ENCODE results near the gene APIP. TPM values are rescaled to one million over a fixed set of nuclear protein-coding genes. Genes with fewer than 3 reads are reported as not detected.

The APIP gene
- polyA plus RNA-seq, 1 donor (not counting 4 experiments of a cell fraction or from before 2014, with no cell fraction given) = 10.9 TPM

- no peaks in the 10 kb centered on the region for H3K9me3 ChIP-seq (ENCODE audit: control insufficient read depth, low read depth, low read length)
- H3K4me1 ChIP-seq (ENCODE audit: control insufficient read depth, extremely low read depth, insufficient read depth, low read length) = peaks cover 4% of the 10 kb centered on the region
- DNase-seq (ENCODE audit: low read depth, low spot score) (no peak), FAIRE-seq (no peak)
- H3K36me3 ChIP-seq (ENCODE audit: control insufficient read depth in 2 of 2, extremely low read depth in 1 of 2, insufficient read depth in 2 of 2, low read length in 2 of 2) = no peaks in the 10 kb centered on the region
- no peaks in the 10 kb centered on the region for H4K20me1 ChIP-seq (ENCODE audit: control insufficient read depth, extremely low read depth, insufficient read depth, low read length)
- H3K9me1 ChIP-seq (ENCODE audit: control insufficient read depth, extremely low read depth, insufficient read depth, low read length) = no peaks in the 10 kb centered on the region
- H3K4me2 ChIP-seq (ENCODE audit: control insufficient read depth, extremely low read depth, insufficient read depth, low read depth, low read length) = no peak overlapping the region
- H3K27me3 ChIP-seq (ENCODE audit: control insufficient read depth, extremely low read depth, insufficient read depth, low read length) = no peaks in the 10 kb centered on the region
- H3K27ac ChIP-seq (ENCODE audit: control insufficient read depth, insufficient read depth, low read length) = no peak overlapping the region
- TF ChIP-seq EZH2 (IDR thresholded peaks at IDR 0.05; ENCODE audit: low read length) = no peak
- TF ChIP-seq CTCF (optimal IDR thresholded peaks at IDR 0.05 in 1 of 3, IDR thresholded peaks at IDR 0.05 in 1 of 3, conservative IDR thresholded peaks at IDR 0.05 in 1 of 3; ENCODE audit: extremely low read depth in 1 of 3, insufficient read depth in 2 of 3, low read length in 3 of 3) = no peak
- H3K79me2 ChIP-seq (ENCODE audit: control insufficient read depth, insufficient read depth, low read length) = no peaks in the 10 kb centered on the region
- H3K9ac ChIP-seq (ENCODE audit: control insufficient read depth, extremely low read depth, insufficient read depth, low read length) = no peak overlapping the region
- H2AFZ ChIP-seq (ENCODE audit: control insufficient read depth, low read length) = no peak overlapping the region
- no peak overlapping the region for H3K4me3 ChIP-seq (ENCODE audit: control insufficient read depth in 2 of 3, extremely low read depth in 1 of 3, insufficient read depth in 2 of 3, low read depth in 1 of 3, low read length in 3 of 3)
- dilution Hi-C loops (cut with MboI; ENCODE audit: extremely low pct_ligation_motif_present, low sequenced_read_pairs) = no loop called here
These were observed 69.7 kb downstream of the APIP start for GRCh38 chr11:34846467-34846866.

GRCh38 chr11:34844463-34845112 lies 71.6 kb downstream of the APIP start:
- H3K4me2 ChIP-seq (ENCODE audit: control insufficient read depth, extremely low read depth, insufficient read depth, low read depth, low read length) = no peak overlapping the region
- no peaks in the 10 kb centered on the region for H3K9me1 ChIP-seq (ENCODE audit: control insufficient read depth, extremely low read depth, insufficient read depth, low read length)
- H3K9ac ChIP-seq (ENCODE audit: control insufficient read depth, extremely low read depth, insufficient read depth, low read length) = no peak overlapping the region
- H3K9me3 ChIP-seq (ENCODE audit: control insufficient read depth, low read depth, low read length) = no peaks in the 10 kb centered on the region
- H3K4me3 ChIP-seq (ENCODE audit: control insufficient read depth in 2 of 3, extremely low read depth in 1 of 3, insufficient read depth in 2 of 3, low read depth in 1 of 3, low read length in 3 of 3) = no peak overlapping the region
- FAIRE-seq (no peak), DNase-seq (ENCODE audit: low read depth, low spot score) (no peak)
- no peak overlapping the region for H3K27ac ChIP-seq (ENCODE audit: control insufficient read depth, insufficient read depth, low read length)
- dilution Hi-C loops (cut with MboI; ENCODE audit: extremely low pct_ligation_motif_present, low sequenced_read_pairs) = no loop called here
- H3K27me3 ChIP-seq (ENCODE audit: control insufficient read depth, extremely low read depth, insufficient read depth, low read length) = no peaks in the 10 kb centered on the region
- no peak overlapping the region for H2AFZ ChIP-seq (ENCODE audit: control insufficient read depth, low read length)
- TF ChIP-seq EZH2 (IDR thresholded peaks at IDR 0.05; ENCODE audit: low read length) (no peak), CTCF (optimal IDR thresholded peaks at IDR 0.05 in 1 of 3, IDR thresholded peaks at IDR 0.05 in 1 of 3, conservative IDR thresholded peaks at IDR 0.05 in 1 of 3; ENCODE audit: extremely low read depth in 1 of 3, insufficient read depth in 2 of 3, low read length in 3 of 3) (no peak)
- no peaks in the 10 kb centered on the region for H3K36me3 ChIP-seq (ENCODE audit: control insufficient read depth in 2 of 2, extremely low read depth in 1 of 2, insufficient read depth in 2 of 2, low read length in 2 of 2)
- H4K20me1 ChIP-seq (ENCODE audit: control insufficient read depth, extremely low read depth, insufficient read depth, low read length) = no peaks in the 10 kb centered on the region
- H3K4me1 ChIP-seq (ENCODE audit: control insufficient read depth, extremely low read depth, insufficient read depth, low read length) = no peaks in the 10 kb centered on the region
- H3K79me2 ChIP-seq (ENCODE audit: control insufficient read depth, insufficient read depth, low read length) = no peaks in the 10 kb centered on the region
